DOHH2 (cell line): Measurements from ENCODE around the gene EGR1.

Source experiments
- H3F3A ChIP-seq: fragments of 200-600 bp; sonication (generic), shearing (Covaris generic); 2 replicates; pipeline ENCODE4 v1.6.0; 2016; ENCODE audit warnings: antibody characterized with exemption, mild to moderate bottlenecking; ENCODE audit not compliant: control insufficient read depth, insufficient read depth
- H3K27ac ChIP-seq: fragments of 200-600 bp; sonication (generic); 2 replicates; pipeline ENCODE4 v1.5.1; 2014; ENCODE audit warnings: low read depth, mild to moderate bottlenecking, low read length, moderate library complexity
- H3K27me3 ChIP-seq: fragments of 200-600 bp; sonication (generic); 2 replicates; pipeline ENCODE4 v1.6.1; 2014; ENCODE audit warnings: mild to moderate bottlenecking, low read length, mixed read lengths; ENCODE audit not compliant: control insufficient read depth
- H3K36me3 ChIP-seq: fragments of 200-600 bp; sonication (generic); 2 replicates; pipeline ENCODE4 v1.6.1; 2014; ENCODE audit warnings: mild to moderate bottlenecking, low read length, moderate library complexity, mixed read lengths; ENCODE audit not compliant: control insufficient read depth
- H3K4me1 ChIP-seq: fragments of 200-600 bp; sonication (generic); 2 replicates; pipeline ENCODE4 v1.6.1; 2014; ENCODE audit warnings: mild to moderate bottlenecking, low read length, mixed read lengths; ENCODE audit not compliant: control insufficient read depth
- H3K4me2 ChIP-seq: fragments of 200-600 bp; sonication (generic); 2 replicates; pipeline ENCODE4 v1.6.0; 2014; ENCODE audit warnings: mild to moderate bottlenecking, low read length, moderate library complexity
- H3K4me3 ChIP-seq: fragments of 200-600 bp; sonication (generic); 2 replicates; pipeline ENCODE4 v1.5.1; 2014; ENCODE audit warnings: mild to moderate bottlenecking, low read length, mixed read lengths
- H3K79me2 ChIP-seq: fragments of 200-600 bp; sonication (generic); 2 replicates; pipeline ENCODE4 v1.6.1; 2014; ENCODE audit warnings: mild to moderate bottlenecking, low read length, mixed read lengths; ENCODE audit not compliant: control insufficient read depth
- H3K9me2 ChIP-seq: fragments of 200-600 bp; sonication (generic); replicated peaks from 2 replicates; pipeline ENCODE4 v1.6.1; 2014; ENCODE audit warnings: mild to moderate bottlenecking, low read length, mixed read lengths; ENCODE audit not compliant: control insufficient read depth
- H3K9me3 ChIP-seq: fragments of 200-600 bp; sonication (generic); 2 replicates; pipeline ENCODE4 v1.6.1; 2014; ENCODE audit warnings: antibody characterized with exemption, low read length, mixed read lengths; ENCODE audit not compliant: control insufficient read depth, insufficient read depth
- H4K20me1 ChIP-seq: fragments of 200-600 bp; sonication (generic); 2 replicates; pipeline ENCODE4 v1.6.0; 2014; ENCODE audit warnings: low read depth, mild to moderate bottlenecking, antibody characterized with exemption, low read length, moderate library complexity; ENCODE audit not compliant: control insufficient read depth, insufficient read depth
- CTCF ChIP-seq: fragments of 200-600 bp; sonication (generic); IDR thresholded peaks from one replicate; pipeline ENCODE4 v1.5.1; 2014; ENCODE audit warnings: antibody characterized with exemption, mild to moderate bottlenecking, low read depth, low read length; ENCODE audit not compliant: poor library complexity, severe bottlenecking
- EZH2phosphoT487 ChIP-seq: fragments of 200-600 bp; sonication (generic); IDR thresholded peaks from 2 replicates; pipeline ENCODE4 v1.6.1; 2017; ENCODE audit warnings: borderline replicate concordance, mild to moderate bottlenecking, antibody characterized with exemption, low read length, moderate library complexity, mixed read lengths

EGR1 gene

GRCh38 chr5:138517437-138517836 is 52.2 kb downstream of the EGR1 start:
- peaks cover 15% of the 10 kb centered on the region for H4K20me1 ChIP-seq
- H3K9me2 ChIP-seq = no peaks in the 10 kb centered on the region
- H3F3A ChIP-seq = 0 out of 2 replicates have a peak, but pooled peaks cover 3% of the 10 kb centered on the region
- H3K4me3 ChIP-seq = no peak overlapping the region
- no peak overlapping the region for H3K4me2 ChIP-seq
- H3K36me3 ChIP-seq = peaks cover 83% of the 10 kb centered on the region
- H3K4me1 ChIP-seq = no peaks in the 10 kb centered on the region
- TF ChIP-seq EZH2phosphoT487 (no peak), CTCF (no peak)
- no peaks in the 10 kb centered on the region for H3K9me3 ChIP-seq
- peaks cover 67% of the 10 kb centered on the region for H3K79me2 ChIP-seq
- H3K27me3 ChIP-seq = no peaks in the 10 kb centered on the region
- H3K27ac ChIP-seq = no peak overlapping the region
